Measurements from ENCODE around the gene ARL15.
A peak's percentile ranks its signal among the peaks of the same experiment; 100 is the strongest.

Gene ARL15

DNA sequence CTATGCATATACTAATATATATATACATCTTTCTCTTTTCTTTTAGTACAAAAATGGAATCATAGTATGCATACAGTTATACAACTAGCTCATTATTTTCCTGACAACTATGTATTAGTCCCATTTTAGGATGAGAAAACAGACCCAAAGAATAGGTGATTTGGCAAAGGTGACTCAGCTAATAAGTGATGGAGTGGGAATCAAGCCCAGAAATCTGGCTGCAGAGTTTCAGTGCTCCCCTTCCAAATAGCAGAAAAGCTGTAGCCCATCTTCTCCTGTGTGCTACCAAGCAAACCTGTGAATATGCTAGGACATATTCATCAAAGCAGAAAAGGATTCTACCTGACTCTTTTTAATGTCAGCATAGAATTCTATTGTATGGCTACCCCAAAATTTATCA lies 114.7 kb downstream of the ARL15 start:
- DNase-seq, result no peak

DNA sequence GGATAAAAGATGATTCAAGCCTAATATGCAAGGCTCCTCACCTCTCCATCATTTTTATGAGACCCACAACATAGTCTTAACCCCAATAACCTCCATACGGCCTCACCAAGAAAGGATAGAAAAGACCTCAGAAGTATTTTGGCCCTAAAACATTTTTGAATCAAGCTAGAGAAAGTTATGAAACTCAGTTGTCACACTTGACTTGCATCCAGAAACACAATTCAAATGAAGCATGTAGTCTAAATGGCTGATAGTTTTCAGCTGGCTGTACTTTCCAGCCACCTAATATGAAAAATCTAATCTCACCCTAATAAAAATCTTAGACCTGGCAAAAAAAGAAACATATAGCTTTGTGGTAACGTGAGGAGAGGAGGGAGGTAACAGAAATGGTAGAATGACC lies 116.1 kb downstream of the ARL15 start:
- DNase-seq, result no peak

DNA sequence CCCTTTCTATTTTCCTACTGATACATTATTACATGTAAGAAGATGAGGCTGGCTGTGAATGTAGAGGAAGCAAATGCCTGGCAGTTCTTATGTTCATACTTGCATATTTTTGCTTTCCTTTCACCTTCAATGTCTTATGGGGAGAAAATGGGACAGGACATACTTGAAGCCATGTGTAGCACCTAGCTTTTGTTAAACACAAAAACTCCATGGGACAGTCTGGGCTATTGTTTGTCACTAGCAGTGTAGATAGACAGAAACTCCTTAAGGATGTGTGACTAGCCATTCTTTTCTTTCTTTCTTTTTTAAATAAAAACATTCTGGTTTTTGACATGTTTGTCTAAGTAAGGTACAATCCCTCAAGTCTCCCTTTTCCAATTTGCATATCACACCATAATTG lies 122.7 kb downstream of the ARL15 start:
- DNase-seq, result no peak

DNA sequence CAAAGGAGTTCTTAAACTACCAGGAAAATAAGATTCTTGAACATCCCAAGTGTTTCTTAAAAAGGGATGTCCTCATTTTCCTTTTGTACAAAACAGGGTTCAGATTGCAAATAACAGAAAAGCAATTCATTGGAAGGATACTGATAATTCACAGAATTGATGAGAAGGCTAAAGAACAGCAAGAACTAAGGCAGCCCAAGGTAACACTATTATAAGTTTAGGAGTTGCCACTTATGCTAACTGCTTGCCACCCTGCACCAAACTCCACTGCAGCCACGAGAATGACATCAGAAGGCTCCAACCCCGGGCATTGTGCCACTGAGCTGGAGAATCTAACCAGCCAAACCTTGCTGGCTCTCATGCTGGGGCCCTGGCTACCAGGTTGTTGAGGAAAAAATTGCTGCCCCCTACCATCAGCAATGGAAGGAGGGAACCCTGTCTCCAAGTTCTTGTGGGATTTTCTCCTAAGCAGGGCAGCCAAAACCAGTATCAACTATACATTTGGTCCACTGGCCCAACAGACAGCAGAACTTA lies 123.4 kb downstream of the ARL15 start:
- DNase-seq, result no peak

DNA sequence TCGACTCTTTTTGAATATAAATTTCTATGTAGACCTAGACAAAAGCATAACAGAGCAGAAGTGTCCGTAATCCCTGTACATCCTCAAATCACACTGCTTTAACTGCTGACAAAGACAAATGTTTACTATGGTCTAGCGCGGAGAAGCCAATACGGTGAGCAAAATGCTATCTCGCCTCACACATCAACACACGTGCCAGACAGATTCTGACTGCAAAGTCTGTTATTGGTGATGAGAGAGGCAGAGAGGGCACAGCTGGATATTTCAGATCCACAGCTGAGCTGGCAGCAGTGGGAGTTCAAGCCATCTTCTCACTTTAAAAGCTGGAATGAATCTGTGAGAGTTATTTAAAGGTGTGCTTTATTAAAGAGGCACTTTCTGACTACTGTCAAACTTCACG lies 124.3 kb downstream of the ARL15 start:
- no peak for DNase-seq

DNA sequence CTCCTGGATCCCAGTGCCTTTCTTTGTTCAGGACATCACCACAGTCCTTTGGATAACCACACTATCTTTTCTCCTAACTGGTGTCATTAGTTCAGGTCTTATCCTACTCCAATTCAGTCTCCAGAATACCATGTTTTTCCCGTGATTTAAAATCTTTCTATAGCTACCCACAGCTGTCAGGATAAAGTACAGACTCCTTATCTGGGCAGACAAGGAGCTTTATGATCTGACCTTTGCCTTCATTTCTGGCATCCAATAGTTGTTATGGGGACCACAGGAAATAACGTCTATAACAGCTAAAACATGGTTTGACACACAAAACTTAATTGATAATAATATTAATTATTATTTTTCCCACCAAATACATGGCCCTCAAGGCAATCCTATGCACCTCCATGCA lies 125.6 kb downstream of the ARL15 start:
- DNase-seq, result no peak

DNA sequence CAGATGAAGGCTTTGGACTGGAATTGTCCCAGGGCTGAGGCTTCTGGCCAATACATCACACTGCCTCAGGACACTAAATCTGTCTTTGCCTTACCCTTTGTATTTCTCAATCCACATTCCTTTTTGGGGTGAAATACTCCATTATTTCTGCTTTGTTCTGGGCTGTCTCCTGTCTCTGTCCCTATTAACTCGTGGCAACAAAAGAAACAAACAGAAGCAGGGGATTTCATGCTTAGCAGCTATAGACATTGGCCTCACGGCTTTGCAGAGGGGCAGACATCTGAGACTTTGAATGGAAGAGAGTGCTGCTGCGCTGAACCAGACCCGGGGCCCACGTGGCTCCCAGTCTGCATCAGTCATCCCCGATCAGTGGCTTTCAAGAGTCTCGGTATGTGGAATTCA lies 129.7 kb downstream of the ARL15 start:
- DNase-seq, result no peak

DNA sequence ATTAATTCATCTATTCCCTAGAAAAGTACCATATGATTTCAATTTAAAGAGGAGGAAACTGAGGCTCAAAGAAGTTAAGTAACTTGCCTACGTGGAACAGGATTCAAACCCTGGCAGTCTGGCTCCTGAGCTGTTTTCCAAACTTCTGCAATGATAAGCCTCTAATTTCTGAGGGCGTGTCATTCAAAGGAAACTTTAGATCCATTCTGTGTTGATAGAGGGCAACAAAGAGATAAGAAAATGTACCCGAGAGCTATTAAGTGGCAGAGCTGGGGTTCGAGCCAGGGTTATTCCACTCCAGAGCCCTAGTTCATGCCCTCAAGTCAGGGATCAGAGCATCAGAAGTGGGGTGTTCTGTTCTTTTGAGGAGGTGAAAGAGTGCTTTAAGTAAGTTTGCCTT lies 131.4 kb downstream of the ARL15 start:
- DNase-seq, result no peak

DNA sequence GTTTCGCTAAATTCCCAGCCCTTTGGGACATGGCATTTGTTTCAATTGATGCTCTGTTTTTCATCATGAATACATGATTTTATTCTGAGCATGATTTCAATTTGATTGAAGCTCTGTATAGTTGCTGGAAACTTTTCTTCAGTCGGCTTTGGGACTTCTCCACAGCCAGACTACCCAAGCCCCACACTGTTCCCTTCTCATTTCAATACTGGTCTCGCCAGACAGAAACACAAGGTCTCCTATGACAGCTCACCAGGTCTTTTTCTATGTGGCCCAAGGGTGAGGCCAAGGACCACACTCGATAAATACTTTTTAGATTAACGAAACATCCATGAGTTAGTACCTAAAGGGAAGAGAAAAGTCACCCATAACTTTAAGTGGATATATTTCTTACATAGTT lies 132.2 kb downstream of the ARL15 start:
- DNase-seq, result no peak

DNA sequence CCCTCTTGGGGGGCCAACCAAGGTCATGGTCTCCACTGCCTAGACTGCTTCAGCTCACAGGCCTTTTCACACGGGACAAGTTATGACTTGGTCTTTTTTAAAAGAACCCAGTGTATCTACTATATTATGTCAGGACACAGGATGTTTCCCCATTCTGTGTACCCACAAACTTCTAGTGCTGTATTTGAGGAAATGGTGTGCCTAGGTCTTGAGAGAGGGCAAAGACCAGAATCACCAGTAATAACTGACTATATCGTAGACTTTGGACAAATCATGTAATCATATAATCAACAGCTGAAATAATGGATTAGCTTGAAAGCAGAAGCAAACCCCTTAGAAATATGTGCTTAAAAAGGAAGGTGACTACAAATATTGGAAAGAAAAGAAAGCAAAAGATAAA lies 133.3 kb downstream of the ARL15 start:
- DNase-seq, result no peak

DNA sequence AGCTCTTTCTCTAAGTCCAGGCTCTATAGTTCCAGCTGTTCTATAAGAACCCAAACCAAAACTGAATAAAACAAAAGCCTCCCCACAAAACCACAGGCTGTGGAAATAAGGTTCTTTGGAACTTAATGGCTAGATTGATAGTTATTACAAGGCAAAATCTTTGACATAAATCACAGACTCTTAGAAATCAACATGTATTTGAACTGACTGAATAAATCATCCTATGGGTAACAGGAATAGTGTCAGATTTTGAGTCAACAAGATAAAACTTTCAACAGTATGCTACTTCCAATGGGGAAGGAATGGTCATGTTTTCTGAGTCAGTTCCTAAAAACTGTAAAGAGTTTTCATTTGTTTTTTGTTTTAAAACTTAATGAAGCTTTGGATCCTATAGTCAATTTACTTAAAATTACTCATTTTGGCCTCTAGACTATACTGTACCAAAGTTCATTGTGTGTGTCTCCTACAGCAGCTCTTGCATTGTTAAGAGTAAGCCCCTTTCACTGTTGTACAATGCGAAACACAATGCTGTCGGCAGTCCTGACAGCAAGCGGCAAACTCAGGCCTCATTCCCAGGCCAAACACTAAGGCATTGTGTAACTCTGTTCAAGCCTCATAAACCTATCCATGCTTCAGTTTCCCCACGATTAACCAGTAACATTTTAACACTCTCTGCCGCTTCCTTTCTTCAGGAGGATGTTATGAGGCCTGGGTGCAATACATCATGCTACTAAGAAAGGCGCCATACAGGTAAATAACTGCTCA lies 134.1 kb downstream of the ARL15 start:
- no peak for DNase-seq

DNA sequence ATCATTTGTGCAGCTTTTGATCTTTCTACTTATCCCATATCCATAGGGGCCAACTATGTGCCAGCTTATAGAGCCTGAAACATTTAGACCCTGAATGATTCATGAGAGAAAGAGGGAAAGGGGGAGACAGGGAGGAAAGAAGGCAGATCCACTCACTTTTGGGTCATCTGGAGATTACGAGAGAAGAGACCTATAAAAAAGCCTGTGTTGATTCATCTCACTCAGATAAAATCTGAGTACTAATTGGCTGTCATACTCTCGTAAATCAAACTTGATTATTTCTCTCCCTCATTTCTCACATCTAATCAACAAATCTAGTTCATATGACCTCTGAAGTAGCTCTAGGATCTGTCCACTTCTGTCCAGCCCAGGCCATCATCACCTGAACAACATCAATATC lies 137.1 kb downstream of the ARL15 start:
- DNase-seq, result no peak

DNA sequence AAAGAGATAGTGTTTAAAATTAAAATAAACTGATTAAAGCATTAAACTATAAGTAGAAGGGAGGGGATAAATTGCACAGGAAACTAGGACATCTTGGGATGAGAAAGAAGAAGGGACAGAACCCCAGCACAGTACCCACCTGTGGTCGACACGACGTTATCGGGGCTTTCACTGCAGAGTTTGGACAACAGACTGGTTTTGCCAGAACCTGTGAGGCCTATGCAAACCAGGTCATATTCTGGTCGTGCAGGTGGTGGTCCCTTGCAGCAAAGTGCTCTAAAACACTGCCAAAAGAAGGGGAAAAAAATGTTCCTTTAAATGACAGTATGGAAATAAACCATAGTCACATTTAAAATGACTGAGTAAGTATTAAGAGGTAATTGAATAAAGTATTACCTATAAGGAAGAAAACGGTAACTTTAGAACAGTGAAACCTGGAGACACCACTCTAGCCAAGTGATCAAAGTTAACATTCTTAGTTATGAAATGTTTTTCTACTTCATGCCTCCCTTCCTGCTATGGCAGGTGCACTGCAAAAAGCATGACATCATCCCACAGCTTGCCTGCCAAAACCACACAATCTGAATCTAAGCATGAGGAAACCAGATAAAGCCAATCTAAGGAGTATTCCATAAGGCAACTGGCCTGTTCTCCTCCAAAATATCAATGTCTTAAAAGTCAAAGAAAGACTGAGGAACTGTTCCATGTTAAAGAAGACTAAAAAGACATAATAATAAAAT lies 138.6 kb downstream of the ARL15 start:
- DNase-seq, result no peak

DNA sequence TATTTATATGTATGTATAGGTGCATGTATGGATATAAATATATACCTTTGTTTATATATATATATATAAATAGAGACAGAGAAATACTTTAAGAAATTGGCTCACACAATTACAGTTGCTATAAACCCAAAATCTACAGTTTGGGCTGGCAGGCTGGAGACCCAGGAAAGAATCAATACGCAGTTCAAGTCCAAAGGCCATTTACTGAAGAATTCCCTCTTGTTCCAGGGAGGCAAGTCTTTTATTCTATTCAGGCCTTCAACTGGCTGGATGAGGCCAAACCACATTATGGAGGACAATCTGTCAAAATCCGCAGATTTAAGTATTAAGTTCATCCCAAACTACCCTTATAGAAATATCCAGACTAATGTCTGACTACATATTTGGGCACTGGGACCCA lies 144.7 kb downstream of the ARL15 start:
- DNase-seq, result no peak

DNA sequence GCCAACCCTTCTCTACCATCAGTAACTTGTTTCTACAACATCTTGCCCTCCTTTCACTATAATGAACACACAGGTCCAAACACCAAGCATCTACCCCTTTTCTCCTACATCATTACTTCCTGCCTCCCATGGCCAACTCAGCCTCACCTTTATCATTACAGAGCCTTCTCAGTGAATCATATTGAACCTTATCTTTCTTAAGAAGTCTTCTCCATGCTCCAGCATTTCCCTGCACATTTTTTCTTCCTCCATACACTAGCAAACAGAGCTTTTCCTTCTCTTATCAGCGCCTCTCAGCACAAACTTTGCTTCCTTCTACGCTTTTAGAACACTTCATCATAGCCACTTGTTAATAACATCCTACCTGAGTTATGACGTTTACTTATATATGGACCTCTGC lies 148.2 kb downstream of the ARL15 start:
- DNase-seq, result no peak

DNA sequence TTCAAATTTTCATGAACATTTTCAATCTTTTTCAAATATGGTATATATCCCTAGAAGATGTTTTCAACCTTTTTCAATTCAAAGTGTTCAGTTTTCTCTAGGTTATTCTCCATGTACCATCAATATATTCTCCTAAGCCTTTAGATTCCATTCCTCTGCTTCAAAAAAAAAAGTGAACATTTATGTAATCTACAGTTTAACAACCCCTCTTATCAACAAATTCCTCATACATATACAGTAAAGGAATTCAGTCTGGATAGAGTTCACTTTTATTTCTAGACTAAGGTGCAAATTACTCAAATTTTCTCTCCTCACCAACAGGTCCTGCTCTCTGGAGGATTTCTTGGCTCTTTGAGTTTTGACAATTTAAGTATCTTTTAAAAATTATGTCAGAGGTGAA lies 150.0 kb downstream of the ARL15 start:
- no peak for DNase-seq

DNA sequence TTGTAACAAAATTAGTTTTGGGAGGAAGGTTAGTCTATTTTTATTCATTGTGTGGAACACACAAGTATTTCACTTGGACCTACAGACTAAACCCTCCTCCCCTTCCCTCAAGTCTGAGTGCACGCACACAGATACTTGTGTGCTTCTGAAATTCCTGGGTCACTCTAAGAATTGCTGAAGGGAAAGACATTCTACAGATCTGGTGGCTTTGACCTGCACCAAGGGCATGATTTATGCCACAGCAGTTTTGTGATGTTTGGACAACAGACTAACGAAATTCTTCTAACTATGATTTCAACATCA lies 150.5 kb downstream of the ARL15 start:
- DNase-seq, result no peak

DNA sequence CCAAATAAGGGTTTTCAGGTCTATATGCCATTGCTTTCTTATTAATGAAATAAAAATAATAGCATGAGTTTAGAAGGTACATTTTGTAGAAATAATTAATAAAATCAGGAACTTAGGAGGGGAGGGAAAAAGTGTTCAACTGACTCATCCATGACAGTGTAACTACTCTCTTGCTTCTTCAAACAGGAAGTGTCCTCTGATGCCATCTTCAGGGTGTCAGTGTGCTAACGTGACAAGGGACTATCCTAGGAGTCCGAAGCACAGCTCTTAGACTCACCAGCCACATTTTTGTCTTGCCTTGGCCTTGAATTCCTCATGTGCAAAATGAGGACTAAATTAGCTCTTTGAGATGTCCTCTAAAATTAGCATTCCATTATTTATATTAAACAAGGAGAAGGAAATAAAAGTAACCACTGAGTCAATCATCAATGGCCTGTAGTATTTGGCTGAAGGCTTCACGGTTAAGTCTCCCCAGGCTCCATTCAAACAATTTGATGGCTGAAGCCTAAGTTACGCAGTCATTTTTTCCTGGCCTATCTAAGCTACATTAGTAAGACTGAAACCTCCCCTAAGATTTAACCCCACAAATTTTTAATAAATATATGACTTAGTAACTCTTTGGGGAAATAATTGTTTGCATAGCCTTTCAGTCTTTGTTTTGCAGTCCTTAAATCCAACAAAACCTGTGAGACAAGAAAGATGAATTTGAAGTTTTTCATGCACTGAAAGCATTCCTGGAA lies 151.1 kb downstream of the ARL15 start:
- DNase-seq, result peak; percentile 70

DNA sequence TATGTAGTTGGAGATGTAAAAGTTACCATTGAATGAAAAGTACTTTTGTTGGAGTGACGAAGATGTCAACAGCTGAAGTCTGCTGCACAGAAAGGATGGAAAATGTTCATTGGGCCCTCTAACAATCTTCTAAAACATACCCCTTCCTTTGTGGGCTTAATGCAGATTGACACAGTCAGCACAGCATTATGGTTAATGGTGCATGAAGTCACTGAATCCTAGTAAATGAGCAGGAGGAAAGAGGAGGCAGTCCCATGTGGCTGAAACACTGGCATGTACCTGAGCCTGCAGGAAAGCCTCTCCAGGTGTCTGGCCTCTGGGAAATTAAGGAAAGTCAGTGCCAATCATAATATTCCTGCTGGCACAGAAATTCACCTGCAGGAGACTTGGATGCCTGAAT lies 153.8 kb downstream of the ARL15 start:
- DNase-seq, result no peak

DNA sequence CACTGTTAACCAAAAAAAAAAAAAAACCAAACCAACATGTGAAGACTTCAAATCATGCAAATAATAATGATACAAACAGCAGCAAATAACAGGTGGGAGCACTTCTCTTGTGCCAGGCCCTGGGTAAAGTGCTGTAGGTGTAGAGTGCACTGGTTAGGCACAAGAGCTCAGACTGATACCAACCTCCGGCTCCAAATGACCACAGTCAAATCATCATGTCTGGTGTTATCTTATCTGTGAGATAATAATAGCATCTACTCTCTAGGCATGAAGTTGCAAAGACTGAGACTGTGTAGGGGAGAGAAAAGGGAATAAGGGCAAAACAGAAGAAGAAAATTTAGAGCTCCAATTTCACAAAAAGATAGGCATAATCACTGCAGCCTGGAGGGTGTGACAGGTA lies 159.5 kb downstream of the ARL15 start:
- no peak for DNase-seq

DNA sequence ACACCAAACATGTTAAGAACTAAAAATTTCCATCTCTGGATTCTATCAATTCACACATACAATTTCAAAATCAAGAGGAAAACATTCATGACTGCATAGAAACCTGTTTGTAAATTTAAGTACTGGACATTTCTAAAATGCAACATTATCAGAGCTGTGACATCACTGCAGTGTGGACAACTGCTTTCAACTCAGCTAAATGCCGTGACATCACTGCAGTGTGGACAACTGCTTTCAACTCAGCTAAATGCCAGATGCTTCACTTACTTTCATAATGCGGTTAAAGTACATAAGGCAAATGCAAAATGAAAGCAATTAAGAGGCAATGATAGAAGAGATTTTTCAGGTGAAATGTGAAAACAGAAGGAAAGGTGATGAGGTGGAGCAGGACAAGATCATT lies 161.5 kb downstream of the ARL15 start:
- peak; percentile 2 for DNase-seq

DNA sequence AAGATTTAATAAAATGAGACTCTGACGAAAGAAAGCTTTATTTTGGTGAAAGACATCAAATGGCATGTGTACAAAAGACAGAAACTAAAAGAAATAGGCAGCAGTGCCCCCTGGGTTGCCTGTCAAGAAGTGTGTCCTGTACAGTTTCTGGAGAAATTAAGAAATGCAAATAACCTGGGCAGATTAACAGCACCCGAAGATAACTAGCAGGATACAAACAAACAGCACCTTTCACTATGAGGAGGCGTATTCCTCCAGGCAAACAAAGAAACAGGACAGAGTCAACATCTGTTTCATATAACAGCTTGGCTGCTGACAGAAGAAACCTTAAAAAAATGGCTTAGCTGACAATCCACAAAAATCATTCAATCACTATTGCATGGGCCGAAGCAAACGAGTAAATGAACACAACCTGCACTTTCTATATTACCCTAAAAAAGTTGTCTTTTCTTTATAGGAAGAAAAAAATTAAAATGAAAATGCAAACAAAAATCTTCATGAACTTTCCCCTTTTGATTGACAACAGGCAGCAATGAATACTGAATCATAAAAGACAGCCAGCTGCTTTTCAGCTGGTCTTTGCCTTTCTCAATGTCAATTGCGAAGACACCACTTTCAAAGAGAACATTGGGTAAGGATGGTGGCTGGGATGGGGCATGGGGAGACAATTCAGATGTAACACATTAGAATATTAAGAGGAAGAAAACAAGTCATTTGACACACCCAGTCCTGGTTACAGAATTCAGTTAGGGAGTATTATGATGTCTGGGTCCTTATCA lies 162.1 kb downstream of the ARL15 start:
- DNase-seq, result no peak

DNA sequence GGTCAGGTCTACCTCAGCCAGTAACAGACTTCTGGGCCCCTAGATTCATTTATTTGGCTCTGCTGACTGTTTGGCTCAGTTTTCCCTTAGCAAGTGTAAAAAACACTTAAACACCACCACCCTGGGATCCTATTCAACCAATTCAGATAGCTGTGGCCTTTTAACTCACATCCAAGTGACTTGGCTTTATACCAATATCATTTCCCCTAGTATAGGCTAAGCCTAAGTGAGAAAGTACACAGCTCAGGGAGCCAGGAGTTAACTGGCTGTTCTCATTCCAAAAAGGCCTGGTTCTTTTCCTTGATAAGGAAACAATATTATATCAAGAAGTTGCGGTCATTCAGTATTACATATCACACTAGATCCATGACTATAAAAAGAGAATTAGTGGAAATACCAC lies 163.5 kb downstream of the ARL15 start:
- no peak for DNase-seq
